ENCODE measurements around the gene TTC39B.

Gene TTC39B

DNA sequence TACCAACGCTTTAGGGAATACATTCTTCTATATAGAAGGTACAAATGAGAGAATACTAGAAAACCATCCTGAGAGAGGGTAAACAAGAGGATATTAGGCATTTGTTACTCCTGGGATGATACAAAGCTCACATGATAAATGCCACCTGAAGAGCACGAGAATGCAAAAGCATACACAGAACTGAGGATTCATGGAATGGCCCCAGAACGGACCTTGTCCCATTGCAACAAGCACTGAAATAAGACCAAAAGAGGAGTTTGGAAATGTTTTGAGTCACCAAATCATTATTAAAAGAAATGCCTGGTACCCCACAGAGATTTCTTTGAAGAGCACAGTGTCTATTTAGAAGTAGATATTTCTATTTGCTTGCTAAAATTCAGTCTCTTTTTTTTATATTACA is 173.5 kb downstream of the TTC39B start:
- DNase-seq (ENCODE audit: low spot score), result no peak

DNA sequence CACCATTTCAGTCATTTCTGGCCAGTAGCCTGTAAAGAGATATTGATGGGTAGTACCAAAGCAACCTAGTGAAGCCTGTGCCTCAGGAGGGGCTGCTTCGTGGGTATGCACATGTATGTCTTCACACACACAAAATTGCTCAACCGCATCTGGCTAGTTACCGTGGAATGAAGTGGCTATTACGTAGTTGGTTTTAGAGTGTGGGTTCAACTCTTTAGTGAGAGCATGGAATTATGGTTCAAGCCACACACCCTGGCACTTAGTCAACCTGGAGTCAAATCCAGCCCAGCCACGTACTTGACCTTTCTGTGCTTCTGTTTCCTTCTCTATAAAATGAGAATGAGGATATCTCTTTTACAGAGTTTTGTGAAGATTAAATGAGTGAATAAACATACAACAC is 174.9 kb downstream of the TTC39B start:
- DNase-seq (ENCODE audit: low spot score), result no peak

DNA sequence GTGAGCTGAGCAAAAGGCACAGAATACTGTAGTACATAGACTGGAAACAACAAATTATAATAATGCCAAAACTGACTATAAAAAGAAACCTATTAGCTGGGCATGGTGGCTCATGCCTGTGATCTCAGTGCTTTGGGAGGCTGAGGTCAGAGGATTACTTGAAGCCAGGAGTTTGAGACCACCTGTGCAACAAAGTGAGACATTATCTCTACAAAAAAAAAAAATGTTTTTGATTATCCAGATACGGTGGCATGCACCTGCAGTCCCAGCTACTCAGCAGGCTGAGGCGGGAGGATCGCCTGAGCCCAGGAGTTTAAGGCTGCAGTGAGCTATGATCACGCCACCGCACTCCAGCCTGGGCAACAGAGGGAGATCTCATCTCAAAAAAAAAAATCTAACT is 175.9 kb downstream of the TTC39B start:
- no peak for DNase-seq (ENCODE audit: low spot score)

DNA sequence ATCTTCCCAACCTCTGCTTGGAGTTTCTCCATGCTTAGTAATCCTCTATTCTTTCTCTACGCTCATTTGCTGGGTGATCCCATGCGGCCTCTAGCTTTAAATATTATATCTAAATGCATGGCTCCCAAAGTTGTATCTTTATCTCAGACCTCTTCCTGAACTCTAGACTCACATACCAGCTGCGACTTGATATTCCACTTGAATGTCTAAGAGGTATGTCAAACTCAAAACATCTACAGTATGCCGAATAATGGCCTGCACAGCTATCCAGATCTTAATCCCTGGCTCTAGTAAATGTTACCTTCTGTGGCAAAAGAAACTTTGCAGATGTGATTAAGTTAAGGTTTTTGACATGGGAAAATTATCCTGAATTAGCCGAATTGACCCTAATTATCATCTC is 179.2 kb downstream of the TTC39B start:
- DNase-seq (ENCODE audit: low spot score), result no peak

DNA sequence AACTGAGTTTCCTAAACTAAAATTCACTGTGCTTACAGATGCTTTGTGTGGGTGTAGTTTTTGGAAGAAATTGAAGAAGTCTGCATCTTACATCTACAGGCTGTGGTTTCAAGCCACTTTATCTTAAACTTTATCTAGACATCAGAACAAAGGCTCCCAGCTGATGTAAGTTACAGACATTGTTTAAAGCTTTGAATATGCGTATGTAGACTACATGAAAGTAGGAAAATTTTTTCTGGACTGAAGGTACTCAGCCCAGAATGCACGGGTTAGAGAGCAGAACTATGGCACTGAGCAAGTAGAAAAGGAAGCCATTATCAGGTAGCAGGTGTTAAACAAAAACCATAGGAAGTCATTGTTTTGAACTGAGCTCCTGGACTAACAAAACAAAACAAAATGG is 185.4 kb downstream of the TTC39B start:
- DNase-seq (ENCODE audit: low spot score), result no peak

DNA sequence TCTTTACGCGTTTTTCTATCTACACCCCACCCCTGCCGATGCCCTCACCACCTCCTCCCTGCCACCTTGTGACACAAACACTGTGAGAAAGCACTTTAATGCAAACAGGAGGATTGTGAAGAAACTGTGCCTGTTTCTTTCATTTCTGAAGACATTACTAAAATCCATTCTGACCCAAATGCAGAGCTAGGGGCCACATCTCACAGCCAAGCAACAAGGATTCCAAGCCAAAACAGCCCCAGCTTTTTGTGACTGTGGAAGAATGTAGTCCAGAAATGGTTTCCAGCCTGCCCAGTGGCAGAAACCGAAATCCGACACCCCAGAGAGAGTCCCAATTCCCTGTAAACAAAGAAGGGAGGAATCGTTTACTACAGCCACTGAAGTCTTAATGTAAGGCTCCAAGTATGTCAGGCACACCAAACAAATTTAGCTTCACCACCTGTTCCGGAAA is 190.9 kb downstream of the TTC39B start:
- DNase-seq (ENCODE audit: low spot score), result no peak

DNA sequence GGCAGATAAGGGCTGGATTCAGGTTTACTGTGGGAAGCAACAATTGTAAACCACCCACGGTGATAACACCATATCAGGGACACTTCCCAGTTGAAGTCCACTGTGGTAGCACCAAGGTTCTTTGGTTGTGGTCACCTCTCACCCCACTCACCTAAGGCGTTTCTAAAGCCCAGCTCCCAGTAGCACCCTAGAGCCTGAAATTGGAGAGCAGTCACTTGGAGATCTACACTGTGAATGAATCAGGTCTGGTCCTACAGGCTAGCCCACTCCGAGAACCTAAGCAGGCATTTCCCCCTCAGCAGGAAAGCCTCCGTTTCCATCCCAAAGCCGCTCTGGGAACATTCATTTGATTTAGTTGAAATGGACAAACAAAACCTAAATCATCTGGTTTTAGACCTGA is 191.3 kb downstream of the TTC39B start:
- DNase-seq (ENCODE audit: low spot score), result no peak

DNA sequence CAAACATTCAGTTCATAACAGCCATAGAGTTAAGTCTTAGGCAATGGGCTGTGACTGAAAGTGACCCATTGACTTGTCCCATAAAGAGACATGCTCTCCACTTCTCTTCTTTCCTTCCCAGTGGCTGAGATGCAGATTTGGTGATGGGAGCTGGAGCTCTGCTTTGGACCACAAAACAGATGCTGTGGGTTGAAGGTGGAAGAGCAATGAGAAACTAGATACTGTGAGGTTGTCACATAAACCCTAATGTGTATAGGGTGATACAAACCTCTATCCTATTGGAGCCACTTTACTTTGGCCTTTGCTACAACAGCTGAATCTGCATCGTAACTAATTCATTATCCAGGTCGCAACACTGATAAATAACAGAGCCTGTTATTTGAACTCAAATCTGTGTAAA is 192.0 kb downstream of the TTC39B start:
- DNase-seq (ENCODE audit: low spot score), result no peak

All from iPS-NIHi11 (cell line).